ENCODE measurements around the gene SLC16A3. TPM values are rescaled to one million over a fixed set of nuclear protein-coding genes. Genes with fewer than 3 reads are reported as not detected.

Gene SLC16A3
- total and polyA plus RNA-seq, 2 of the 4 experiments (the other 2 are of a cell fraction) = 49.1 to 181 TPM

- in situ Hi-C loops (cut with MboI; ENCODE audit: low sequenced_read_pairs) (no loop called here), intact Hi-C loops (cut with micrococcal nuclease) (no loop called here), dilution Hi-C loops (cut with HindIII; ENCODE audit: low sequenced_read_pairs, unreplicated experiment) (no loop called here)
- Histone ChIP-seq H3K79me1 (ENCODE audit: low read depth in 1 of 2, low read length in 2 of 2) (peaks cover 0 to 4% of the 10 kb centered on the region in 2 experiments; a peak in 1 of 4 replicates), H4K8ac (ENCODE audit: low read depth in 2 of 2, low read length in 2 of 2) (no peak overlapping the region), H4K91ac (ENCODE audit: insufficient read depth, low read depth, low read length) (no peak overlapping the region), H2BK120ac (ENCODE audit: low read depth, low read length) (no peak overlapping the region), H3K9ac (ENCODE audit: low read depth, low read length) (no peak overlapping the region), H3K4ac (ENCODE audit: low read depth, low read length) (no peak overlapping the region), H2BK5ac (ENCODE audit: low read depth, low read length, poor library complexity, severe bottlenecking) (no peak overlapping the region), H3K4me1 (ENCODE audit: control insufficient read depth, insufficient read depth, low read length) (no peaks in the 10 kb centered on the region), H3K4me2 (ENCODE audit: low read depth, low read length) (no peak overlapping the region), H4K5ac (ENCODE audit: low read depth, low read length) (no peak overlapping the region), H2AK5ac (ENCODE audit: low read depth, low read length) (no peak overlapping the region), H3K4me3 (ENCODE audit: insufficient read depth, low read depth, low read length) (no peak overlapping the region), H3K23ac (ENCODE audit: low read depth, low read length) (no peak overlapping the region), H3K36me3 (ENCODE audit: control insufficient read depth, insufficient read depth, low read length) (peaks cover 22% of the 10 kb centered on the region), H4K20me1 (ENCODE audit: insufficient read depth, low read length) (no peaks in the 10 kb centered on the region), H3K14ac (replicated peaks; ENCODE audit: low read depth, low read length) (no peak overlapping the region), H3K27me3 (ENCODE audit: control insufficient read depth, insufficient read depth, low read length) (no peaks in the 10 kb centered on the region), H3K18ac (ENCODE audit: low read depth, low read length) (no peak overlapping the region), H3K9me1 (ENCODE audit: insufficient read depth, low read length) (0 out of 2 replicates have a peak, but pooled peaks cover 13% of the 10 kb centered on the region), H2BK20ac (ENCODE audit: low read depth, low read length) (no peak overlapping the region), H2BK15ac (ENCODE audit: low read depth, low read length) (no peak overlapping the region), H2AK9ac (replicated peaks; ENCODE audit: low read depth, low read length, poor library complexity) (no peak overlapping the region), H2AFZ (replicated peaks; ENCODE audit: low read length, poor library complexity) (no peak overlapping the region), H3K56ac (ENCODE audit: extremely low read depth, insufficient read depth, low read length) (no peak overlapping the region), H3K27ac (ENCODE audit: insufficient read depth, low read length) (no peak overlapping the region), H3K9me3 (ENCODE audit: control insufficient read depth, insufficient read depth, low read length) (no peaks in the 10 kb centered on the region)
- BruUV-seq (replicated peaks) = no TSS peak
- CTCF ChIA-PET = no interaction called here
- ATAC-seq (ENCODE audit: low read depth) = no peak
- WGBS, 2 experiments (ENCODE audit: extremely low coverage in 2 of 2, insufficient read length in 1 of 2) = 95% methylated on average over 6 of the region's 15 CpGs; no CpG with 5 or more reads in 1 of the 2 experiments
- POLR2A ChIA-PET (ENCODE audit: unreplicated experiment) = no interaction called here
- DNase-seq = no peak
- TF ChIP-seq NFE2L2 (IDR thresholded peaks at IDR 0.05; ENCODE audit: low read depth, low read length) (no peak), RFX5 (IDR thresholded peaks at IDR 0.05; ENCODE audit: low read depth, low read length) (no peak), BHLHE40 (IDR thresholded peaks at IDR 0.05; ENCODE audit: low read depth, low read length) (no peak), ELK1 (IDR thresholded peaks at IDR 0.05; ENCODE audit: borderline replicate concordance, low read depth, low read length) (no peak), SMC3 (IDR thresholded peaks at IDR 0.05; ENCODE audit: low read depth, low read length) (no peak), POLR2A (IDR thresholded peaks at IDR 0.05; ENCODE audit: low read depth, low read length) (no peak), CHD1 (IDR thresholded peaks at IDR 0.05; ENCODE audit: low read depth, low read length) (no peak), RCOR1 (IDR thresholded peaks at IDR 0.05; ENCODE audit: insufficient replicate concordance, low read length) (no peak), MAFK (IDR thresholded peaks at IDR 0.05; ENCODE audit: low read depth, low read length) (no peak), RAD21 (IDR thresholded peaks at IDR 0.05; ENCODE audit: low read length) (no peak), MAZ (IDR thresholded peaks at IDR 0.05; ENCODE audit: borderline replicate concordance, low read depth, low read length) (no peak), USF2 (IDR thresholded peaks at IDR 0.05; ENCODE audit: low read depth, low read length) (no peak), FOS (IDR thresholded peaks at IDR 0.05; ENCODE audit: low read depth, low read length) (no peak), CTCF (conservative IDR thresholded peaks at IDR 0.05; ENCODE audit: low read depth, low read length) (no peak), CEBPB (IDR thresholded peaks at IDR 0.05; ENCODE audit: low read depth, low read length) (no peak), MXI1 (IDR thresholded peaks at IDR 0.05; ENCODE audit: borderline replicate concordance, low read depth, low read length) (no peak)
Observed at GRCh38 chr17:82186221-82186620, 42.6 kb upstream of the SLC16A3 start.
